Ovary (tissue), 9 donors: Measurements from ENCODE around the gene POU1F1. TPM values are rescaled to one million over a fixed set of nuclear protein-coding genes. Genes with fewer than 3 reads are reported as not detected.

Experiments used
- DNase-seq, 5 donors: peaks; one replicate each; pipeline ENCODE4 v3.0.0-alpha.2; 2019 to 2020
- H3K27ac ChIP-seq, 2 donors: fragments of 200-600 bp; one replicate each; pipeline versions ENCODE4 v1.5.1 to v1.8.0; 2019 to 2022
- H3K27me3 ChIP-seq: fragments of 200-600 bp; one replicate; pipeline ENCODE4 v1.8.0; 2022
- H3K36me3 ChIP-seq: fragments of 200-600 bp; sonication (generic); one replicate; pipeline ENCODE4 v1.5.1; 2019
- H3K4me1 ChIP-seq: one replicate; pipeline ENCODE4 v1.8.1; 2013; ENCODE audit warnings: mild to moderate bottlenecking, moderate library complexity; ENCODE audit not compliant: insufficient read depth
- H3K4me3 ChIP-seq: fragments of 200-600 bp; sonication (generic); one replicate; pipeline ENCODE4 v1.5.1; 2017
- H3K9me3 ChIP-seq, 2 donors: fragments of 200-600 bp in 1 of 2; sonication (generic) in 1 of 2; one replicate each; pipeline versions ENCODE4 v1.5.1 to v1.8.1; 2013 to 2019; ENCODE audit warnings: mild to moderate bottlenecking in 1 of 2, moderate library complexity in 1 of 2
- EP300 ChIP-seq: sonication (generic); formaldehyde crosslinking; IDR thresholded peaks from one replicate; pipeline ENCODE4 v1.6.1; 2017; ENCODE audit warnings: antibody characterized with exemption
- POLR2A ChIP-seq: fragments of 450-650 bp; IDR thresholded peaks from one replicate; pipeline ENCODE4 v1.6.1; 2017; ENCODE audit warnings: antibody characterized with exemption, mild to moderate bottlenecking, moderate library complexity
- WGBS, 3 donors: extraction: QIAGEN DNeasy Blood & Tissue Kit in 1 of 3; methylation state at CpG; one replicate each; pipeline versions ENCODE4 v1.1.5 to v1.1.7; 2013 to 2017; 5-methylcytosine and 5-hydroxymethylcytosine counted together
- intact Hi-C, 4 donors: fragments of 100-400 bp; cut with DNase I; formaldehyde crosslinking; loops; one replicate each; pipeline versions ENCODE4 v1.11.0 to v1.15.1; 2022 to 2023
- polyA plus RNA-seq, 2 donors: library from polyadenylated mRNA; stranded (reverse); fragments of 200-250 nt in 1 of 2; fragments of 350-450 nt in 1 of 2; fragmentation: Illumina TruSeq in 1 of 2; extraction: RNeasy Lipid Tissue Mini Kit (QIAGEN cat#74804) in 1 of 2; gene quantifications; one replicate each; pipeline ENCODE4 v1.2.3, GENCODE V29; 2013 to 2014
- total RNA-seq, 7 donors: library from RNA; depleted of rRNA in 2 of 7; stranded (reverse); fragments of >200 nt in 2 of 7; fragmentation: NEBNext Ultra II Directional in 3 of 7; extraction: Animal tissue kit (Norgen Biotek cat#: 25700) in 3 of 7; gene quantifications; one replicate each; pipeline versions ENCODE4 v1.1.0 to v1.2.4, GENCODE V29; 2016 to 2023
- TF ChIP-seq, protein P1 (sequence below), 3 donors: fragments of 450-650 bp in 2 of 3; fragments of 200-600 bp in 1 of 3; IDR thresholded peaks; one replicate each; pipeline versions ENCODE4 v1.5.1 to v1.8.0; 2016 to 2022; ENCODE audit warnings: antibody characterized with exemption in 3 of 3, mild to moderate bottlenecking in 1 of 3
- donor health status: DM: no; HTN: no; CAD: no; lungs with moderate emphysema.
- donor health status: DM: no; HTN: no; CAD: no.
- donor health status: Bipolar disorder and iron deficiency.
- donor health status: DM: yes; HTN: yes; CAD: no.
- donor health status: DM: no; HTN: no; CAD: no.
- donor health status: DM: yes; HTN: yes; CAD: no.

The POU1F1 gene
- total and polyA plus RNA-seq, 9 donors = not detected

DNA sequence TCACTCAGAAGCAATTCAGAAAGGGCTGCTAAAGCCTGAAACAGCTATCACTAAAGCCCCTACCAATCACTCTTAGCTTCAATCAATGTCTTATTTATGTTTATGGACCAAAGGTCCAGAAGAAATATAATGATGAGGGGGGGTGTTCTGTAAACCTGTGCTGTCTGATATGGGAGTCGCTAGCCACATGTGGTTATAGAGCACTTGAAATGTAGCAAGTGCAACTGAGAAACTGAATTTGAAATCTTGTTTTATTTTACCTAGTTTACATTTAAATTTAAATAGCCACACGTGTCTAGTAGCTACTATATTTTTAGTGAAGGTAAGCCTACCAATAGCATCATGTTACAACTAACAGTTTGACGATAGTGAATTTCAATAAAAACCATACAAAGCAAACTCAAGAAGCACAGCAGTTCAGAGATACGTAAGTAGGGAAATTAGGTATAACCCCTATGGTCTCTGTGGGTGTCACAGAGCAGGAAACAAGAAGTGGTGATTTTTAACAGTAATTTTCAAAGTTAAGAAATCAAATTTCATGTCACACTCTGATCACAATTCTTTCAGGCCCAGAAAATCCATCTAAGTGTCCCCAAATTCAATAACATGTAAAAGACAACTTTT is 3.6 kb downstream of the POU1F1 start:
- H3K36me3 ChIP-seq = no peaks in the 10 kb centered on the region
- TF ChIP-seq POLR2A (no peak), EP300 (no peak)
- TF ChIP-seq, protein P1, sequence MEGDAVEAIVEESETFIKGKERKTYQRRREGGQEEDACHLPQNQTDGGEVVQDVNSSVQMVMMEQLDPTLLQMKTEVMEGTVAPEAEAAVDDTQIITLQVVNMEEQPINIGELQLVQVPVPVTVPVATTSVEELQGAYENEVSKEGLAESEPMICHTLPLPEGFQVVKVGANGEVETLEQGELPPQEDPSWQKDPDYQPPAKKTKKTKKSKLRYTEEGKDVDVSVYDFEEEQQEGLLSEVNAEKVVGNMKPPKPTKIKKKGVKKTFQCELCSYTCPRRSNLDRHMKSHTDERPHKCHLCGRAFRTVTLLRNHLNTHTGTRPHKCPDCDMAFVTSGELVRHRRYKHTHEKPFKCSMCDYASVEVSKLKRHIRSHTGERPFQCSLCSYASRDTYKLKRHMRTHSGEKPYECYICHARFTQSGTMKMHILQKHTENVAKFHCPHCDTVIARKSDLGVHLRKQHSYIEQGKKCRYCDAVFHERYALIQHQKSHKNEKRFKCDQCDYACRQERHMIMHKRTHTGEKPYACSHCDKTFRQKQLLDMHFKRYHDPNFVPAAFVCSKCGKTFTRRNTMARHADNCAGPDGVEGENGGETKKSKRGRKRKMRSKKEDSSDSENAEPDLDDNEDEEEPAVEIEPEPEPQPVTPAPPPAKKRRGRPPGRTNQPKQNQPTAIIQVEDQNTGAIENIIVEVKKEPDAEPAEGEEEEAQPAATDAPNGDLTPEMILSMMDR (IDR thresholded peaks at IDR 0.05) = no peak
- no peaks in the 10 kb centered on the region for H3K4me1 ChIP-seq
- no peak for DNase-seq
- 91 to 94% (median 92%) methylated on average over 4 of the region's 4 CpGs for WGBS, 3 donors
- H3K27me3 ChIP-seq = no peaks in the 10 kb centered on the region
- no peaks in the 10 kb centered on the region for H3K9me3 ChIP-seq
- intact Hi-C loops = no loop called here
- no peak overlapping the region for H3K27ac ChIP-seq
- no peak overlapping the region for H3K4me3 ChIP-seq

DNA sequence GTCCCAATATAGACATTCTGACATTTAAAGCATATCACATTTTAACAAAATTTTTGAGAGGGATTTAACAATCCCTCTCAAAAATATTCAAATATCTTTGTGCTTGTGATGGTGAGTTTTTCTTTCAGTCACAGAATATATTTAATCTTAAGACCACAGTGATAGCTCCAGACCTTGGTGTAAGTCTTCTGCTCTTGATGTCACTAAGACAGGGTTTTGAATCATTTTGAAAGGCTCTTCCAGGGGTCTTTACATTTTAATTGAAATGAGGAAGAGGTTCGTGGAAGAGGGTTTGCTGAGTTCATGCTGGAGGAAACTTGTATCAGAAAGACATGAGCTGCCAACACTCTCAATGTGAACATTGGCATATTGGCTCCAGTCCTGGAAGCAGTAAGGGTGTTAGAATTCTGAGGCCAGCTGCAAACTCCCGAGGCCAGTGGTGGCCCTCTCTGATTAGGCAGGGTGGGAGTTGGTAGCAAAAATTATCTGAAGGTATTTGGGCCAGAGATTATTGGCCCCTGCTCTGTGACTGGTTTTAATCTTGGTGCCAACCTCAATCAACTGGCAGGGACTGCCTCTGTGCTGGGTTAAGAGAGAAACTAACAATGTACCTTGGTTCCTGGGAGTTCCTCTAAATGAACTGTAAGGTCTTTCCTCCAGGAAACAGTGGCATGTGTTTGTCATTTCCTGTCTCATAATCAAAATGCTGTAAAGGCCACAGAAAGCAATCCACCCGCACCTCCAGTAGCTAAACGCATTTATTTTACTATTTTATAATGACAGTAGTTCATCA is 5.3 kb downstream of the POU1F1 start:
- no peak for DNase-seq
- intact Hi-C loops = no loop called here
- H3K36me3 ChIP-seq = no peaks in the 10 kb centered on the region
- H3K27me3 ChIP-seq = no peaks in the 10 kb centered on the region
- no peaks in the 10 kb centered on the region for H3K9me3 ChIP-seq
- H3K27ac ChIP-seq = no peak overlapping the region
- no peak overlapping the region for H3K4me3 ChIP-seq
- 69 to 79% (median 70%) methylated on average over 4 of the region's 4 CpGs for WGBS, 3 donors
- H3K4me1 ChIP-seq = no peaks in the 10 kb centered on the region
- TF ChIP-seq EP300 = no peak
- no peak for TF ChIP-seq POLR2A
- TF ChIP-seq, protein P1 (IDR thresholded peaks at IDR 0.05) = no peak

DNA sequence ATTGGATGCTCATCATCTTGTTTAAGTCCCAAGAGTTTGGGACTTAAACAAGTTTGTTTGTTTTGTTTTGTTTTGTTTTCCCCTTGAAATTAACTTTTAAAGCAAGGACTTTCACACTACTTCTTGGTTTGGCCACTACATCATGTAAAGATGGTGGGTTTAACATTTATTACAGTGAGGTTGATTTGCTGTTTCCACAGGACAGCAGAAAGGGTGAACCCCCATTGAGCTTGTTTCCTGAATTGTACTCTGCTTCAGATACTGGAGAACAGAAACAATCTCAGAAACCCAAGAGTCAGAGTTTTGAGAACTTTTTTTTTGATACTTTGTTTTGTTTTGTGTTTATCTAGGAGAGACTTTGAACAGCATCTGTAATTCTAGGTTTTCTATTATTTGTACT is 6.7 kb downstream of the POU1F1 start:
- Histone ChIP-seq H3K9me3 (no peaks in the 10 kb centered on the region), H3K27ac (no peak overlapping the region), H3K27me3 (no peaks in the 10 kb centered on the region), H3K36me3 (no peaks in the 10 kb centered on the region), H3K4me1 (no peaks in the 10 kb centered on the region), H3K4me3 (no peak overlapping the region)
- intact Hi-C loops = no loop called here
- no peak for DNase-seq
- TF ChIP-seq, protein P1 (IDR thresholded peaks at IDR 0.05) = no peak
- TF ChIP-seq POLR2A (no peak), EP300 (no peak)

DNA sequence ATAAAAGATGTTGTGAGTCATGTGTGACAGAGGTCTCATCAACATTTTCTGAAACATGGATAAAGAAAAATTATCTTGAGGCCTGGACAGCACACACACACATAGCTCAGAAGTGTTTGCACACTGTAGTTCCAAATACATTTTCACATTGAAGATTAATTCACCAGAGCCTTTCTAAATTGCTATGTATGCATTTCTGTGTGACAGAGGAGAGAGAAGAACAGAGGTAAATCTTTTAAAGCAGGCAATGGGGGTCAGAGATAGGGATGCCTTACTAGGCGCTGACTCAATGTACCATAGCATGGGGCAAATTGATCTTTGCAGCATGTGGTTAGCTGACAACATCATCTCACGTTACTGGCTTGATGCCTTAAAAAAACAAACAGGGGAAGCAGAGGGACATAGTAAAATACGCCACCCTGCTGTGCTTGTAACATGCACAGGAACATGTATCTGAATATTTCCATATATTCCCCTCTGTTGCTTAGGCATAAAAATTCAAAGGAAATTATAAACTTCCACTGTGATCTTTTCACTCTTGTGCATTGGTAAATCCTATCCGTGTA is 7.7 kb downstream of the POU1F1 start:
- Histone ChIP-seq H3K4me1 (no peaks in the 10 kb centered on the region), H3K36me3 (no peaks in the 10 kb centered on the region), H3K27me3 (no peaks in the 10 kb centered on the region), H3K4me3 (no peak overlapping the region), H3K9me3 (no peaks in the 10 kb centered on the region), H3K27ac (no peak overlapping the region)
- no peak for DNase-seq
- WGBS, 3 donors = 46 to 60% (median 58%) methylated on average over 4 of the region's 4 CpGs
- TF ChIP-seq POLR2A = no peak
- TF ChIP-seq EP300 = no peak
- TF ChIP-seq, protein P1 (IDR thresholded peaks at IDR 0.05) = no peak
- intact Hi-C loops = no loop called here
